Peyer's patch (tissue), 4 donors: ENCODE data around the gene PRSS38.

Source experiments
- POLR2A ChIP-seq, 2 donors: fragments of 450-650 bp; IDR thresholded peaks; one replicate each; pipeline ENCODE4 v1.5.1; 2017; ENCODE audit warnings: antibody characterized with exemption in 2 of 2, mild to moderate bottlenecking in 2 of 2, moderate library complexity in 2 of 2
- TF ChIP-seq, protein P1 (sequence below), 6 experiments: fragments of 450-650 bp in 4 of 6; fragments of 200-600 bp in 2 of 6; sonication (generic) in 1 of 6; IDR thresholded peaks; one replicate each; pipeline ENCODE4 v1.5.1; 2017 to 2019; ENCODE audit warnings: antibody characterized with exemption in 6 of 6, mild to moderate bottlenecking in 3 of 6, moderate library complexity in 1 of 6

DNA sequence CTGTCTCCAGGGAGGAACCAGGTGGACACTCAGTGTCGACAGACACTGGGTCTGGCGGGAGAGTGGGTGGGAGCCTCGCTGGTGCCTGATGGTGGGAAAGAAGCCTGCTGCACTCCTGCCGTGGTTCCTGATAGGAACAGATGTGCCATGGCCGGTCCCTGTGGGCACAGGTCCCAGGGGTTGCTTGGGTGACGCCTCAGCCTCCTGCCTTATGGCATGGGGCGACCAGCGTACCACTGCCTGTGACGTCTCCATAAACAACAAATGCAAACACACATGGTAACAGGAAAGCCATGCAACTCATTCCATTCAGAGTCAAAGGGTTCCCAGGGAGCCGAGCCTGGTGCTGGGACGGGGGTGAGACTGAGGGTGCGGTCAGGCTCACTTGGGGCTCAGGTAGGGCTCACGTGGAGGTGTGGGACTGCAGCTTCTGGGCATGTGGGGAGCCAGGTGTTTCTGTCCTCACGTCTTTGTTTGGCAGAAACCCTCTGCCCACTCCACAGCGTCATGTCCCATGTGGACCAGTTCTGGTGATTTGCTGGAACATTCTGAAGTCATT, 45.5 kb upstream of the PRSS38 start:
- TF ChIP-seq, protein P1, sequence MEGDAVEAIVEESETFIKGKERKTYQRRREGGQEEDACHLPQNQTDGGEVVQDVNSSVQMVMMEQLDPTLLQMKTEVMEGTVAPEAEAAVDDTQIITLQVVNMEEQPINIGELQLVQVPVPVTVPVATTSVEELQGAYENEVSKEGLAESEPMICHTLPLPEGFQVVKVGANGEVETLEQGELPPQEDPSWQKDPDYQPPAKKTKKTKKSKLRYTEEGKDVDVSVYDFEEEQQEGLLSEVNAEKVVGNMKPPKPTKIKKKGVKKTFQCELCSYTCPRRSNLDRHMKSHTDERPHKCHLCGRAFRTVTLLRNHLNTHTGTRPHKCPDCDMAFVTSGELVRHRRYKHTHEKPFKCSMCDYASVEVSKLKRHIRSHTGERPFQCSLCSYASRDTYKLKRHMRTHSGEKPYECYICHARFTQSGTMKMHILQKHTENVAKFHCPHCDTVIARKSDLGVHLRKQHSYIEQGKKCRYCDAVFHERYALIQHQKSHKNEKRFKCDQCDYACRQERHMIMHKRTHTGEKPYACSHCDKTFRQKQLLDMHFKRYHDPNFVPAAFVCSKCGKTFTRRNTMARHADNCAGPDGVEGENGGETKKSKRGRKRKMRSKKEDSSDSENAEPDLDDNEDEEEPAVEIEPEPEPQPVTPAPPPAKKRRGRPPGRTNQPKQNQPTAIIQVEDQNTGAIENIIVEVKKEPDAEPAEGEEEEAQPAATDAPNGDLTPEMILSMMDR (IDR thresholded peaks at IDR 0.05) = no peak
- TF ChIP-seq POLR2A (IDR thresholded peaks at IDR 0.05) = no peak
